ENCODE measurements around the gene NCOA7.

DNA sequence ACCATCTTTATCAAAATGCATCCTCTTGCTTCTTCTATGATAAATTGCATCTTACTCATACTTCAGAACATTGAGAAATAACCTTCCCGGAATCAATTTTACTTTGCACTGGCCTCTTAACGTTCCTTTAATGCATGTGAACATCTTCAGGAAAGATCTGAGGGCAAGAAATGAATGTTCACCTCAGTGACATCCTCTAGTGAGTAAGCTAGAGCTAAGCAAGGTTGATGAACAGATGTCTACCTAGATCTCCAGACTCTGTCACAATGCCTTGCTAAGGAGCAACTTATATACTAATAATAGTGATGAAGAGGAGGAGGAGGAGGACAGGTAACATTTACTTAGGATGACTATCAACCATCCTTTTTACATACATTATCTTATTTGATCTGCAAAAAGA, 149.0 kb downstream of the NCOA7 start:
- no peak for TF ChIP-seq POLR2A (IDR thresholded peaks at IDR 0.05)
- TF ChIP-seq, protein P1, sequence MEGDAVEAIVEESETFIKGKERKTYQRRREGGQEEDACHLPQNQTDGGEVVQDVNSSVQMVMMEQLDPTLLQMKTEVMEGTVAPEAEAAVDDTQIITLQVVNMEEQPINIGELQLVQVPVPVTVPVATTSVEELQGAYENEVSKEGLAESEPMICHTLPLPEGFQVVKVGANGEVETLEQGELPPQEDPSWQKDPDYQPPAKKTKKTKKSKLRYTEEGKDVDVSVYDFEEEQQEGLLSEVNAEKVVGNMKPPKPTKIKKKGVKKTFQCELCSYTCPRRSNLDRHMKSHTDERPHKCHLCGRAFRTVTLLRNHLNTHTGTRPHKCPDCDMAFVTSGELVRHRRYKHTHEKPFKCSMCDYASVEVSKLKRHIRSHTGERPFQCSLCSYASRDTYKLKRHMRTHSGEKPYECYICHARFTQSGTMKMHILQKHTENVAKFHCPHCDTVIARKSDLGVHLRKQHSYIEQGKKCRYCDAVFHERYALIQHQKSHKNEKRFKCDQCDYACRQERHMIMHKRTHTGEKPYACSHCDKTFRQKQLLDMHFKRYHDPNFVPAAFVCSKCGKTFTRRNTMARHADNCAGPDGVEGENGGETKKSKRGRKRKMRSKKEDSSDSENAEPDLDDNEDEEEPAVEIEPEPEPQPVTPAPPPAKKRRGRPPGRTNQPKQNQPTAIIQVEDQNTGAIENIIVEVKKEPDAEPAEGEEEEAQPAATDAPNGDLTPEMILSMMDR (IDR thresholded peaks at IDR 0.05): no peak
- no peak for TF ChIP-seq EP300 (IDR thresholded peaks at IDR 0.05)
